SIG-M5 treated with dmso at 0.1 percent for 504 hours (cell line): ENCODE data around the gene GULP1.
"Not testable (repeated sequence)": the region's sequence is repeated elsewhere in the genome, so short reads cannot be mapped to it uniquely, and the experiment has no call there.

Experiments used
- DNase-seq: peaks from one replicate; lab custom pipeline; 2025; ENCODE audit not compliant: unreplicated experiment; lab: John Stamatoyannopoulos, UW

GULP1 gene

DNA sequence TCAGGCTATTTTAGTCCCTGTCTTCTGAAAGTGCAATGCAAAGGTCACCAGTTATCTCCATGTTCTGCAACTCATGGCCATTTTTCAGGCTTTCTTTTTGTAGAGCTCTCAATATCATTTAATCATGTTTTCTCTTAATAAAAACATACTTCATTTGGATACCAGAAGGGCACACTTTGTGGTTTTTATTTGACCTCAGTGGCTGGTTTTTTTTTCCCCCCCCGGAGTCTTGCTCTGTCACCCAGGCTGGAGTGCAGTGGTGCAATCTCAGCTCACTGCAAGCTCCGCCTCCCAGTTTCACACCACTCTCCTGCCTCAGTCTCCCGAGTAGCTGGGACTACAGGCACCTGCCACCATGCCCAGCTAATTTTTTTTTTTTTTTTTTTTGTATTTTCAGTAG is 174.4 kb downstream of the GULP1 start:
- not testable (repeated sequence) for DNase-seq

DNA sequence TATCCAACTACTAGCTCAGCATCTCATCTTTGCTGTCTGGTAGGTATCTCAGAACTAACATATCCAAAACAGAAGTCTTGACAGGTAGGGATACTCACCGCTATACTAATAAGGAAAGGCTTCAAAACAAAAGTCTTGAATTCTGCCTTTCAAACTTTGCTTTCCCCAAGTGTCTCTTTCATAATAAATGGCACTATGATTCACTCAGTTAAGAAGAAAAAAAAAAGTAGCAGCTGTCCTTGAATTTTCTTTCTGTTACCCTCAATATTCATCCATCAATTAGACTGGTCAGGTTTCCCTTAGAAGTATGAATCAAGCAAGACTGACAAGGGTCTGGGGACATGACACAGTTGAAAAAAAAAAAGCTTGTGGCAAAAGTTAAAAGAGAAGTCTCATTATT is 175.1 kb downstream of the GULP1 start:
- no peak for DNase-seq

DNA sequence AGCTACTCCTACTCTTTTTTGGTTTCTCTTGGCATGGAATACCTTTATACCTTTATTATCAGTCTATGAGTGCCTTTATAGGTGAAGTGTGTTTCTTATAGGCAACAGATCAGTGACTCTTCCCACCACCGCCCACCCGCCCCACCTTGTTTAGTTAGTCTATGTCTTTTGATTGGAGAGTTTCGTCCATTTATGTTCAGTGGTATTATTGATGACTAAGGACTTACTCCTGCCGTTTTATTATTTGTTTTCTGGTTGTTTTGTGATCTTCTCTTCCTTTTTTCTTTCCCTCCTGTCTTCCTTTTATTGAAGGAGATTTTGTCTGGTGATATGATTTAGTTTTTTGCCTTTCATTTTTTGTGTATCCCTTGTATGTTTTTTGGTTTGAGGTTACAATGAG is 179.5 kb downstream of the GULP1 start:
- DNase-seq, result no peak

DNA sequence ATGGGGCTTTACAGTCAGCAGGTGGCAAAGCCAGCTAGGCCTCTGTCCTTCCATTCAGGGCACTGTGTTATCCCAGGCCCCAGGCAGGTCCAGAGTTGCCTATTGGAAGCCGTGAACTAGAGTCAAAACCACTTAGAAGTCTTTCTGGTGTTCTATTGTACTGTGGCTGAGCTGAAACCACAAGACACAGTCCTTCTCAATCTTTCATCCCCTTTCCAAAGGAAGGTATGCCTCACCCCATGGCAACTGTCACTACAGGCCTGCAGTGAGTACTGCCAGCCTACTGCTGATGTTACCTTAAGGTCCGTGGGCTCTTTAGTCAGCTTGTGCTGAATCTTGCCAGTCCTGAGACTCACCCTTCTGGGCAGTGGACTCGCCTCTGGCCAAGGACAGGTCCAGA is 181.6 kb downstream of the GULP1 start:
- no peak for DNase-seq

DNA sequence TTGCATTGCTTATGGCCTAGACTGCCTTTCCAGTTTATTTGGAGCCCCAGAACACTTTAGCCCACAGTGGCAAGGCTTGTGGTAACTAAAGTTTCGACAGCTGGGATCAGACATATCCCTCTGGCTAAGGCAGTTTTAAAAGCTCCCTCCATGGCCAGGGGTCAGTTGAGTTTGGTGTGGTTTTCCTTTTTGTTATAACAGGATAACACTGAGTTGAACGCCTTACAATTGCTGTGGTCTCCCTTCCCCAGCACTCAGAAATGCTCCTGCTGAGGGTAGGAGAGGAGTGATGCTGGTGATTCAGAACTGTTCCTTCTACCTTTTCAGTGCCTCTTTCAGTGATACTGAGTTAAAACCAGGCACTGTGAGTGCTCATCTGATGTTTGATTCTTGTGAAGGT is 182.6 kb downstream of the GULP1 start:
- DNase-seq, result no peak

DNA sequence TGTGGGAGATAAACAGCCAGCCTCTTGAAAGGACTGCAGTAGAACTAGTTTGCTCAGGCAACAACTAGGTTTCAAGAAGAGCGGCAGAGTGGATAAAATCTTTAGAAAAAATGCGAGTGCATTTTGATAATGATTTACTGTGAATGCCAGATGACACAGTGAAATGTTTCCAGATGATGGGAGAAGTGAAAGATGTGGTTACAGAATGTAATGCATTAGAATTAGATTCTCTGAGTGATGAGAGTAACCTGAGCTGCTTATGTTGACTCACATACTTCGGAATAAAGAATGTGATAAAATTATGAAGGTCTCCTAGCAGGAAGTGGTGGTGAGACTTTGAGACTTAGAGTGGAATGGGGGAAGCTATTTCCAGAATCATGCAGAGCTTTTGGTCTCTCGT is 184.3 kb downstream of the GULP1 start:
- DNase-seq, result no peak

DNA sequence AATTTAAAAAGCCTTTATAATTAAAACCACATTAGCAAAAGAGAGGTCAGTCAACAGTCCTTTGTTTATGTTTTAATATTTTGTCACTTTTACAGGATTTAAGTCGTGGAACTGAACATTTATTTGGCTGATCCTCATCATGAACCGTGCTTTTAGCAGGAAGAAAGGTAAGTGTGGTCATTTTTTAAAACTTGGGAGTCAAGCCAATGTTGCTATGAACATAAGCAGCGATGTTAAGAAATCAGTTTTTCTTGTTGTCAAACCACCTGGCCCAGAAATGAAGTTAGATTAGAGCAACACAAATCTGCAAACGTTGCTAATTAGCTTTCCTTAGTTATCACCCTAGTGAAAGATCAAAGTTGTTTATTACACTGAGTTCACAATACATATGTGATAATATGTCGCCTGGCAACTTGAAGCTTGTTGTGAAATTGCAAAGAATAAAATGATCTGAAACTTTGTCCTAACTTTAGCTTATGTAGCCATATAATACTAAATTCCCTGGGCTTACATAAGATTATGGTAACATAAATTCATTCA is 186.0 kb downstream of the GULP1 start:
- no peak for DNase-seq

DNA sequence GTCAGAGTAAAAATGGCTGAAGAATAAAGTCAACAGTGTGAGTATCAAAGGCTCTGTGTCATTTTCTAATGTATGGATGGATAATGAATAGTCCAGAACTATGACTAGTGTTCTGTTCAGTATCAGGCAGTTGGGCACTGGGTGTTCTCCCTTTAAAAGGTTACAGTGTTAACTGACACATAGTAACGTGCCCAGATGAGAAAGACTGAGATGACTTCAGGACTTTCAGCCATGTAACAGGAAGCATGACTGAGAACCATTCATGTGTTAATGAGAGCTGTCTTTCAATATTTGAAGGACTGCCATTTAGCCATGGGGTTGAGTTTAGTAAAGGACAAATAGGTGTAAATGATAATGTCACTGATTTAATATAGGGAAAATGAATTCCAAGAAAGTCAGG is 187.1 kb downstream of the GULP1 start:
- DNase-seq, result no peak

DNA sequence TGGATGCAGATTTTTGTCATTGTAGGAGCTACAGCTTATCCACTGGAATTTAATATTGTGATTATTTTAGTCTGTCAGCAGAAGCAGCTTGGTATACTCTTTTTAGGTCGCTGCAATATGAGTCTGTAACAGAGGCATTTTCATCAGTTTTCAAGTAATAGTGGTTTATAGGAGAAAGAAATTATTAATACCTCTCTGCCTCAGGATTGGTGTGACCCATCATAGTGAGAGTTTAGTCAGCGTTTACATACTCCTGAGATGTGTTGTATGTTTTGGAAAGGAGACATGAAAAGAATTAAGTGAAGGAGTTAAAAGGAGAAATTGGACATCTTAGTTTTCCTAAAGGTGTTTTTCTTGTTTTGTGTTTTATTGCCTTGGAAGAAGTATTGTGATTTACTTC is 189.8 kb downstream of the GULP1 start:
- DNase-seq, result no peak

DNA sequence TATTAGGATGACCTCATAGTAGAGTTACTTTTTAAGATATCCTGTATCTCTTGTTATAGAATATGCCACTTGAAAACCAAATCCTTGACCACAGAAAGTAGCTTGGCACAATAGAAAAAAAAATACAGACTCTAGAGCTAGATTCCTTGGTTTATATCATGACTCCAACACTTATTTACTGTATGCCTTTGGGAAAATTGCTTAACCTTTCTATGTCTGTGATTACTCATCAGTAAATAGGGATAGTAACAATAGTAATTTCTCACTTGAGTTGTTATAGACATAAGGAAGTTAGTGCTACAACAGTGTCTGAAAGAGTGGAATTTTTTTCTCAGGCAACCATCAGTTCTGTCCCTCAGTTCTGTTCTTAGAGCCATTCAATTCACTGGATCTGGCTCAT is 193.8 kb downstream of the GULP1 start:
- no peak for DNase-seq

DNA sequence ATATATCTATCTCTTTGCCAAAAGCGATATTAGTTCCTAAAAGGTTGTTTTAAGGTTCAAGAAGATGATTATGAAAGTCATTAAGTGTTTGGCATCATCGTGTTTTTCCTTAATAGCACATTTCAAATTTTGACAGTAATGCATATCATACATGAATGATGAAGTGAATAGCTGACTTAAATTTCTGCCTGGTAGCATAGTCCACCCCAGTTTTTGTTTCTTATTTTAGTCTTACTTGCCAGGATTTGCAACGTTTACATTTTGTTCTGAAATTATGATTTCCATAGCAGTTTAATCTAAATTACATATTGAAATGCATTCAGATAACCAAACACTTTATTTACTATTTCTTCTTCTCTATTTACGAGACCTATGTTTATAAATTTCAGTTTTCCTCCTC is 201.1 kb downstream of the GULP1 start:
- no peak for DNase-seq

DNA sequence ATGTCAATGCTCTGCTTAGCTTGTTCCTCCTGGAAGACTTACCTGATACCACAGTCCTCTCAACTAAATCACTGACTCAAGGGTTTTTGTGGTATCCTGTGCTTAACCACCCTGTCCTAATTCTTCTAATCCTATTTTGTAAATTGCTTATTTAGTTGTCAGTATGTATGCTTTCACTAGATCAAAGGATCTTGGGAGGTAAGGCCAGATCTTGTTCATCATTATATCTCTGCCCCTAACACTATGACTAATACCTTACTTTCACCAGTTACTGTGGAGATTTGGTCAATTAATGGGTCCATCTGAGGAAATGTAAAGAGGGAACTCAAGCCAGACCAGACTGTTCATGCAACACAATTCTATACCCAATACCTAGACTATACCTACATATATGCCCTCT is 203.2 kb downstream of the GULP1 start:
- DNase-seq, result no peak

DNA sequence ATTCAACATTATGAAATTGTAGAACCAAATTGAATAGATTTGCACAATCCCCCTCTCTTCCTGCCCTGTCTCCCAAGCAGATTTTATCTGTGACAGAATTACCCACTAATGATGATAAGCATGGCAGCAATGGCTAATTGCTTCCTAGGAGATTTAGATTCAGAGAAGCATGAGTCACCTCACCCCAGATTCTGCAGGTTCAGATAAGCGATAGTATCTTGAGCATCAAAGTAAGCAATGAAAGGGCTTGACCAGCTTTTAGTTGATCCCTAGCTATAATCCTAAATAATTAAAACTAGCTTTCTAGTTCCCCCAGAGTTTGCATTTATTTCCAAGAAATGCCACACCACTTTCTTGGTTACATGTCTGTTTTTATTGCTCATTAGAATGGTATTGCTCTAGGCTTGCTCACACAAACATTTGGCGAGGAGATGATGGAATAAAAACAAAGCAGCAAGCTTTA is 204.3 kb downstream of the GULP1 start:
- no peak for DNase-seq

DNA sequence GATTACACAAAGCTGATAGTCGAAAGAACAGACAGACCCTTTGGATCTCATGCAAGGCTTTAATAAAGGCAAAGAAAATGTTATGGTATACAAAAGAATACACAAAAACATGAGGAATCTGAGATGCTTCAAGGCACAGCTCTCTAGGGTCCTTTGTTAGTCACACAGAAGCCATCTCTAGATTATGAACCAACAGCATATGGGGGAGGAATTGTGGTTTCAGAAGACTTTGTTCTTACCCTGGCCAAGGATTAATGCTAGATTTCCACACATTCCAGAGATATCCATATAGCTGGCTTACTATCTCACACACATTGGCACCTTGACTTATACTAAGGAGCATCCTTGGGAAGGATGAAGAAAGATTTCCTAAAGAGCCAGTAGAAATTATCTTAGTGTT is 206.1 kb downstream of the GULP1 start:
- DNase-seq, result no peak

DNA sequence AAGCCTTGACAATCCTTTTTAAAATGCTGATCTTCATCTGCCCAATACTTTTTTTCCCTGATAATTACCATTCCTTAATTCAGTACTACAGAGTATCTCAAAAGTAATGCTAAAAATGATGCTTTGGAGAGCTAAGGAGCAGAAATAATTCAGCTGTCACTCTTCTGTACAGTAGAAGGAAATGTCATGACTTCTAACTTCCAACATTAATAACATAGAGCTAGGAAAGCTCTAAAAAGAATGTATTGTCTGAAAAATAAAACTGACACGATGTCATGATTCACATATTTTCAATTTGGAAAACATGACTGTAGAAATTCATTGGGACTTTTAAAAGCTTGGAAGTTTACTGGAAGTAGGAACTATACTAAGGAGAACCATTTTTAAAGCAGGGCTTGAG is 212.3 kb downstream of the GULP1 start:
- no peak for DNase-seq

DNA sequence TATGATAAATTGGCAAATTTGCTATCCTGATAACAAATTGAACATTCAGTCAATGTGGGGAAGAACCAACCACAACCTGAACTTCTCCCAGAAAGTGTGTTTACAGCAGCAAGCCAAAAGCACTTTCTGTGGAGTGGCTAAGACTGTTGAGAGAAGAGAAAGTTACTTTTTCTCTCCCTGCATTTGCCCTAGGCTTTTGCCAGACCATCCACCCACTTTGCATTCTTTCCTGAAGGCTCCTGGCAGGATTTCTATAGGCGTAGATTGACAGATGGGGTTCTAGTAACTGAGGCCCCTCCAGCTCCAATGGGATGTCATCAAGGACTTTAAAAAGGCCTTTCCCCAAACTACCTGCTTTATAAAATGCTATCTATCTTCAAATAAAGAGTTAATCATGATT is 215.2 kb downstream of the GULP1 start:
- DNase-seq, result no peak

DNA sequence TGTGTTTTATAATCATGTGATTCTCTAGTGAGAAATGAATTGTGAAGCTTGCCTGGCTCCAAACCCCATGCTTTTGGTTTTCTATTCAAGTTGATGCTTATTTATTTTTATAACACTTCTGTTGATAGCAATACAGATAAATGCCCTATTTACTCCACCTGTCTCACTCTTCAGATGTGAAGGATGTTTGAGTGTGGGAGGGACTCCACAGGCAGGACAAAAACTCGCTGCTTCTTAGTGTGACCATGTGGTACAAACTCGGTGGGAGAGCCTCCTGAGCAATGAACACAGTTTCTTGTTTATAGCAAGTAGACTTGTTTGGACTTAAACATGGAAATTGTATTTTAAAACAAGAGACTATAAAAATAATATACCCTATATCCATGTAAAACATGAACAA is 219.7 kb downstream of the GULP1 start:
- no peak for DNase-seq

DNA sequence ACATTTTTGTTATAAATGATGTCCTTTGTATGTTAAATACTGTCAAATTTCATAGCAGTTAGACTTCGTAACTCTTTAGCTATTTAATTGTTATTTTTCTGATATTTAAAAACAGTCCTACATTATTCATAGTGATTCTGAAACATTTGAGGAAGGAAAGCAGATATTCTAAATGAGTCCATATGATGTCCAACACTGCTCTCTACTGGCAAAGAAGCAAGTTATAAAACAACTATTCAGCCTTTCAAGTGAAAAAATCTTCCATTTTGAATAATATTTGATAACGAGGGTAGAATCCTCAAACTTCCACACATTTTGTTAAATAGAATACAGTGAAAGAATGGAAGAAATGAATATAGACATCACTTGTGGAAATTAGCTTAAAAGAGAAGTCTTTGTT is 220.8 kb downstream of the GULP1 start:
- peak; percentile 57 for DNase-seq

DNA sequence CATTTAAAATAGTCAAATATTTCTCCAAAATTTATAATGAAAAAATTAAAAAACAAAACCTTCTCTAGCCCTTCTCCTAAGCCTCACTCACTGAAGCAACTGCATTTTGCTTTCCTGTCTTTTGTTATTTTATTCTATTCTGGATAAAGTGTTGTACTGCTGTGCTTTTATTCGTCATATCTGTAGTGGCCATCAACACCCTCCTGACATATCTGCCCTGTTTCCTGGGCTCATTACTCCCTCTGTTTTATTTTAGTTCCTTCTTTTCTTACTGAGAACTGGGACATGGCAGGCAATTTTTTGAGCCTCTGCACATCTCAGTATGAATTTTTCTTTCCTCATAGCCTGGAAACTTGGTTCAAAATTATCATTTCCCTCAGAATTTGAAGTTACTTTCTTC is 224.2 kb downstream of the GULP1 start:
- no peak for DNase-seq

DNA sequence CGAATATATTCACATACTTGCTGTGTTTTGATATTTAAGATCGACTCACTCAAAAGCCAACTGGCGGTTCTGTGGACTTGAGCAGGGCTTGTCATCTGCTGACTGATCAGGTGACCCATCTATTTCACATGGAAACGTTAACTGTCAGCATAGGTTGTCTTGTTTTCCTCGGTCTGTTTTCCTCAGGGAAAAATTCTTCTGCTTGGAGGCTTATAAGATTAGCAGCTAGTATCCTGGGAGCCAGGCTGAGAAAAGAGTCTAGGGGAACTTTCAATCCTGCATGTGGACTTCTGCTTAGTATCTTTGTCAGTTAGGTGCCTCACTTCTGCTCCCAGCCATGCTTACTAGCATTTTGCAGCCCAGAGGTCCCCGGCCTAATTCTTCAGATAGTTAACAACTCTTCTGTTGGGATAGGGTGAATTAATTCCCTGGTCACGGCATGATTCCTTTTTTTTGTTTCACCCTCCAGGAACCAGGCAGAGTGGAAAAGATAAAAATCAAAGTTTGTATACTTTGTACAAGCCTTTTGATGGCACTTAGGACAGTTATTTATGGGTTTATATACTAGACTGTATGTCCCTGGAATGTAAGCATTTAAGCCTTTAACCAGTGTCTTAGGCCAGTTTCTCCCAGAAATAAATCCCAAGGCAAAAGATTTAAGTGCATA is 226.0 kb downstream of the GULP1 start:
- DNase-seq, result no peak

DNA sequence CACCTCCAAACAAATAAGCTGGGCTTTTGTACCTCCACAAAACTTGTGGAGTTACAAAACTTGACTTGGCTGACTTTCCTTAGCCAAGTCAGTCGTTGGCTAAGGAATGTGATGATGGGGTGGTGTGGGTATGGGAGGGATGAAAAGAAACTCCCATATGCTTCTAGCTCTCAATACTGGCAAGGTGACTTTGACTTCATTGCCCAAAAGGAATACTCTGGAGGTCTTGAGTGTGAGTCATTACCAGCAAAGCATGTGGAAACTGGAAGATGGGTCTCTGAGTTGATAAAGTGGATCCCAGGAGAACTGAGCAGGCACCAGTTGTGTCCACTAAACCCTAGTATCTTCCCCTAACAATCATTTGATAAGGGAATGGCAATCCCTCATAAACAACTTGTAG is 226.7 kb downstream of the GULP1 start:
- DNase-seq, result no peak

DNA sequence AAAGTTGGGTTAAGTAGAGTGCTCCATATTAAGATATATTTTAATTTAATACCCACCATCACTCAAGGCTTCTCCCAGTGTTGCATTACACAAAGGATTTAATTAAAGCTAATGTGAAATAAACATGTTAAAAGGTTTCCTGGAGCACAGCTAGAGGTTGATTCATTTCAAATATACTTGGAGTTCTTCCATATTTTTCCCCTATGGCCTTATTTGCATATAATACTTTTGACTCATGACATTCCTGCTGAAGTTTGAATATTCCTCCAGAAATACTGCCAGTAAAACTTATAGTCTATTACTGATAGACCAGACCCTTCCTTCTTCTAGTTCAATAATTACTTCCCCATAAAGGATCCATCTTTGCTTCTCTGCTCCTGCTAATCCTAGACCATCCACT is 227.5 kb downstream of the GULP1 start:
- no peak for DNase-seq

DNA sequence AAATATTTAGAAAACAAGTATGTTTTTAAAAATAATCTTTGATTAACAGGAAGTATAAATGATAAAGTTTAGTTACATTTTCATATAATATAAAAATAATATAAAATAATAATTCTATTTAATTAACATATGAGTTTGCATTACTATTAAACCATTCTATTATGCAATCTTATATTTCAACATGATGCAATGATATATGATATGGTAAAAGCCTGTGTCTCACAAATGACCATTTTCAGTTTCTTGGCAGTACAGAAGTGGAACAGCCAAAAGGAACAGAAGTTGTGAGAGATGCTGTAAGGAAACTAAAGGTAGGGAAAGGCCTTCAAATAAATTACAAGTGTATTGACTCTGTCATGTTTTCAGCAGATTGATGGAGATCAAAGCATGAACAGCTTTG is 230.8 kb downstream of the GULP1 start:
- DNase-seq, result no peak
